NCI-H510A (cell line): ENCODE results near the gene SLC16A13.
"Not testable (repeated sequence)": the region's sequence is repeated elsewhere in the genome, so short reads cannot be mapped to it uniquely, and the experiment has no call there.

Source experiments
- DNase-seq: peaks from one replicate; lab custom pipeline; 2025; lab: John Stamatoyannopoulos, UW

The SLC16A13 gene

GRCh38 chr17:7029659-7030058 is 6.2 kb upstream of the SLC16A13 start:
- no peak for DNase-seq

- DNase-seq: no peak
These were observed 742 bp upstream of the SLC16A13 start for GRCh38 chr17:7034955-7035590.

- no peak for DNase-seq
These were observed 2.4 kb downstream of the SLC16A13 start for GRCh38 chr17:7038025-7038862.

GRCh38 chr17:7039832-7040231 is 4.0 kb downstream of the SLC16A13 start:
- no peak for DNase-seq

GRCh38 chr17:7041607-7042500 is 6.0 kb downstream of the SLC16A13 start:
- no peak for DNase-seq

GRCh38 chr17:7042501-7043181 is 6.8 kb downstream of the SLC16A13 start:
- no peak for DNase-seq

- no peak for DNase-seq
These were observed 7.3 kb downstream of the SLC16A13 start for GRCh38 chr17:7043182-7043496.

GRCh38 chr17:7043497-7044198 is 7.8 kb downstream of the SLC16A13 start, which contains the start of gene SLC16A11:
Gene SLC16A11, minus strand, starts transcription at chr17:7044092. Its CDS starts 579 bp downstream, at chr17:7043513.
- no peak for DNase-seq

- peak; percentile 13 for DNase-seq
These were observed 9.8 kb downstream of the SLC16A13 start for GRCh38 chr17:7045492-7046126.

GRCh38 chr17:7046127-7046724 is 10.4 kb downstream of the SLC16A13 start:
- peak; percentile 93 for DNase-seq

- peak; percentile 21 for DNase-seq
These were observed 11.0 kb downstream of the SLC16A13 start for GRCh38 chr17:7046725-7047397.

- DNase-seq: no peak
These were observed 11.8 kb downstream of the SLC16A13 start for GRCh38 chr17:7047566-7047965.

- no peak for DNase-seq
These were observed 13.2 kb downstream of the SLC16A13 start for GRCh38 chr17:7048968-7049367.

- DNase-seq: not testable (repeated sequence)
These were observed 14.8 kb downstream of the SLC16A13 start for GRCh38 chr17:7050583-7050982.

GRCh38 chr17:7056386-7056785 is 20.6 kb downstream of the SLC16A13 start:
- no peak for DNase-seq

- DNase-seq: no peak
These were observed 23.1 kb downstream of the SLC16A13 start for GRCh38 chr17:7058831-7059447.

- no peak for DNase-seq
These were observed 24.5 kb downstream of the SLC16A13 start for GRCh38 chr17:7060165-7060891.

GRCh38 chr17:7063518-7064094 is 27.8 kb downstream of the SLC16A13 start:
- DNase-seq: no peak
